NCI-H526 treated with DMSO at 0.1 percent for 48 hours (cell line): ENCODE results near the gene TPX2.

ENCODE experiments used
- DNase-seq: peaks from one replicate; lab custom pipeline; 2025; lab: John Stamatoyannopoulos, UW

TPX2 gene, protein sequence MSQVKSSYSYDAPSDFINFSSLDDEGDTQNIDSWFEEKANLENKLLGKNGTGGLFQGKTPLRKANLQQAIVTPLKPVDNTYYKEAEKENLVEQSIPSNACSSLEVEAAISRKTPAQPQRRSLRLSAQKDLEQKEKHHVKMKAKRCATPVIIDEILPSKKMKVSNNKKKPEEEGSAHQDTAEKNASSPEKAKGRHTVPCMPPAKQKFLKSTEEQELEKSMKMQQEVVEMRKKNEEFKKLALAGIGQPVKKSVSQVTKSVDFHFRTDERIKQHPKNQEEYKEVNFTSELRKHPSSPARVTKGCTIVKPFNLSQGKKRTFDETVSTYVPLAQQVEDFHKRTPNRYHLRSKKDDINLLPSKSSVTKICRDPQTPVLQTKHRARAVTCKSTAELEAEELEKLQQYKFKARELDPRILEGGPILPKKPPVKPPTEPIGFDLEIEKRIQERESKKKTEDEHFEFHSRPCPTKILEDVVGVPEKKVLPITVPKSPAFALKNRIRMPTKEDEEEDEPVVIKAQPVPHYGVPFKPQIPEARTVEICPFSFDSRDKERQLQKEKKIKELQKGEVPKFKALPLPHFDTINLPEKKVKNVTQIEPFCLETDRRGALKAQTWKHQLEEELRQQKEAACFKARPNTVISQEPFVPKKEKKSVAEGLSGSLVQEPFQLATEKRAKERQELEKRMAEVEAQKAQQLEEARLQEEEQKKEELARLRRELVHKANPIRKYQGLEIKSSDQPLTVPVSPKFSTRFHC

GRCh38 chr20:31738729-31739549 lies at the start of gene TPX2:
TPX2 (plus strand) TSS chr20:31739290; CDS start chr20:31757477, 18,187 bp downstream.
- DNase-seq: peak; percentile 99

DNA sequence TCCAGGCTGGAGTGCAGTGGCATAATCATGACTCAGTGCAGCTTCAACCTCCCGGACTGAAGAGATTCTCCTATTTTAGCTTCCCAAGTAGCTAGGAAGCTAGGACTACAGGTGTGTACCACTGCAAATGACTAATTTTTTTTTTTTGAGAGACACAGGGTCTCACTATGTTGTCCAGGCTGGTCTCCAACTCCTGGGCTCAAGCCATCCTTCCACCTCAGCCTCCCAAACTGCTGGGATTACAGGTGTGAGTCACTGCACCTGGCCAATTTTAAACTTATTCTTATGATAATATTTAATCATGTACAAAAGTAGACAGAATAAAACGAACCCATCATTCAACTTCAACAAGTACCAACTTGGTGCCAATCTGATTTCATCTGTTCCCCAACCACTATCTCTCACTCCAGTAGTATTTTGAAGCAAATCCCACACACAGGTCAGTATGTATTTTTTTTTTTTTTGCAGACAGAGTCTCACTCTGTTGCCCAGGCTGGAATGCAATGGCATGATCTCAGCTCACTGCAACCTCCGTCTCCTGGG lies 48.9 kb upstream of the TPX2 start:
- no peak for DNase-seq

DNA sequence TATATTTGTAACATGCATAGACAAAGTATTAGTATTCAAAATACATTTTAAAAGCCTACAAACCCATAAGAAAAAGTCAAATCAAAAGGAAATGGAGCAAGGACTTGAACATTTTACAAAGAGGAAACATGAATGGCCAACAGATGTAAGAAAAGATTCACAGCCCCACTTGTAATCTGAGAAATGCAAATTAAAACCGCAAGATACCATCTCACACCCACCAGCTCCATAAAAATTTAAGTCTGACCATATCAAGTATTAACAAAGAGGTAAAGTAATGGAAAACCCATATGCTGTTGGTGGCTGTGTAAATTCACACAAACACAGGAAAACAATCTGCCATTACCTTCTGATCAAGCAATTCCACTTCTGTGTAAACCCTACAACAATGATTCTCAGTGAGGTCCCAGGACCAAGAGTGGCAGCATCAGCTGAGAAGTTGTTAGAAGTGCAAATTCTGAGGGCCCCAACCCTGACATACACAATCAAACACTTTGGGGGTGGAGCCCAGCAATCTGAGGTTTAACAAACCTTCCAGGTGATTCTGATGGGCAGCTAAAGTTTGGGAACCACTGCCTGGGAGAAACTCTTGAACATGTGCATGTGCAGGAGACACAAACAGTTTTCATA lies 47.3 kb upstream of the TPX2 start:
- peak; percentile 33 for DNase-seq

GRCh38 chr20:31693402-31693801 lies 45.7 kb upstream of the TPX2 start:
- no peak for DNase-seq

GRCh38 chr20:31693987-31694661 lies 45.0 kb upstream of the TPX2 start:
- no peak for DNase-seq

DNA sequence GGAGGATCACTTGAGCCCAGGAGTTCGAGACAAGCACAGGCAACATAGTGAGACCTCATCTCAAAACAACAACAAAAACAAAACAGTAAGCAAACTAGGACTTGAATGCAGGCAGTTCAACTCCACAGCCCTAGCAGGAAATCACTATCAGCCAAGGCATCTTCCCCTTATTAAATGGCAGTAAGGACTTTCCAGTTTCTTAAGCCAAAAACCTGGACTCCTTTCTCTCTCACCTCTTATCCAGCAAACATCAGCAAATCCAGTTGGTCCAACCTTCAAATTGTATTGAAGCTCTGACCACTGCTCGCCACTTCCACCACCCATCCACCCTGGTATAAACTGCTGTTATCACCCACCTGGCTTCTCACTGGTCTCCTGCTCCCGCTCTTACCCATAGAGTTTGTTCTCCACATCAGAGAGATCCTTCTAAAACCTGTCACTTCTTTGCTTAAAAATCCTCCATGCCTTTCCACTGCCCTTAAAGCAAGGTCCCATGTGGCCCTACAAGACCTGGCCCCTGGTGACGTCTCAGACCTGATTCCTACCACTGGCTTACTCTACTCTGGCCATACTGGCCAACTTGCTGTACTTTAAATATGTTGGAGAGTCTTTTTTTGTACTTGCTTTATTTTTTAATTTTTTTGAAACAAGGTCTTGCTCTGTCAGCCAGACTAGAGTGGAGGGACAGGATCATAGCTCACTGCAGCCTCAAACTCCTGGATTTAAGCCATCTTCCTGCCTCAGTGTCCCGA lies 44.1 kb upstream of the TPX2 start:
- DNase-seq: no peak

- DNase-seq: no peak
These were observed 43.0 kb upstream of the TPX2 start for GRCh38 chr20:31695849-31696804.

DNA sequence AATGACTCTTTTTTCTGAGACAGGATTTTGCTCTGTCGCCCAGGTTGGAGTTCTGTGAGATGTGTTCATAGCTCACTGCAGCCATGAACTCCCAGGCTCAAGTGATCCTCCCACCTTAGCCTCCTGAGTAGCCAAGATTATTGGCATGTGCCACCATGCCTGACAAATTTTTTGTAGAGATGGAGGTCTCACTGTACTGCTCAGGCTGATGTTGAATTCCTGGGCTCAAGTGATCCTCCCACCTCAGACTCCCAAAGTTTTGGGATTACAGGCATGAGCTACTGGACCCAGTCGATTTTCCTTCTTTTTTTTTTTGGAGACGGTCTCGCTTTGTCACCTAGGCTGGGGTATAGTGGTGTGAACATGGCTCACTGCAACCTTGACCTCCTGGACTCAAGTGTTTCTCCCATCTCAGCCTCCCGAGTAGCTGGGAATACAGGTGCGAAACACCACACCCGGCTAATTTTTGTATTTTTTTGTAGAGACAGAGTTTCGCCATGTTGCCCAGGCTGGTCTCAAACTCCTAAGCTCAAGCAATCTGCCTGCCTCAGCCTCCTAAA lies 40.8 kb upstream of the TPX2 start:
- DNase-seq: no peak

DNA sequence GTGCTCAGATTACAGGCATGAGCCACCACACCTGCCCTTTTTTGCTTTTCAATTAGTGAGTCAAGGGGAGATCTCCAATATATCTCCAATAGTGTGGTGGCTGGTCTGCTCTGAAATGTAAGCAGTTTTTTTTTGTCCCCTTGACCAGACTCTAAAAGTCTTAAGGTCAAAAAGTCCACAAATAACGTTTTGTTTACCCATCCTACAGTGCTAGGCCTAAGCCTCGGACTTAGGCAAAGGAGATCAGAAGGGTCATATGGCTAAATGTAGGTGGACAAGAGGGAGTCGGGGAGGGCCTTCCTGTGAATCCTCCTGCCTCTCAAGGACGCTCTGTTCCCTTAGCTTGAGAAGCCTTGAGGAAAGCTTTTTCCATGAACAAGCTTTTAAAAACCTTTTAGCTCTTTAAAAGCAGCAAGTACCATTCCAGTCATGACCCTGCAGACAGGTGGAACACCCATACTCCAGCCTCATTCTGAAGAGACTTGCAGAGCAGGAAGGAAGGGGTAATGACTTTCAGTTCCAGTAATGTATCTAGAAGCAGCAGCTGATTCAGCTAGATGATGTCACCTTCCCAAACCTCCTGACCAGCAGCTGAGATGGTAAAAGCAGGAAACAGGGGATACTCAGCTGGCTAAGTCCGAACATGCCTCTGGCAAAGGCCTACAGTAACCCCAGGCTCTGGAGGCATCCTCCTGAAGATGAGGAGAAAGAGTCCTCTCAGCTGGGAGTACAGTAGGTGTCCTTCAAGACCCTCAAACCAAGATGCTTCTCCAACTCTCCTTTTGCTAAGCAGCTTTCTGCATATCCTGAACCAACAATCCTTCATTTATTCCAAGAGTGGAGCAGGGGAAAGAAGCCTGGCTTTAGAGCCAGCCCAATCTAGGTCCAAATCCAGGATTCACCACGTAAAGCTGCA lies 40.0 kb upstream of the TPX2 start:
- DNase-seq: no peak

GRCh38 chr20:31699801-31700728 lies 39.0 kb upstream of the TPX2 start:
- no peak for DNase-seq

DNA sequence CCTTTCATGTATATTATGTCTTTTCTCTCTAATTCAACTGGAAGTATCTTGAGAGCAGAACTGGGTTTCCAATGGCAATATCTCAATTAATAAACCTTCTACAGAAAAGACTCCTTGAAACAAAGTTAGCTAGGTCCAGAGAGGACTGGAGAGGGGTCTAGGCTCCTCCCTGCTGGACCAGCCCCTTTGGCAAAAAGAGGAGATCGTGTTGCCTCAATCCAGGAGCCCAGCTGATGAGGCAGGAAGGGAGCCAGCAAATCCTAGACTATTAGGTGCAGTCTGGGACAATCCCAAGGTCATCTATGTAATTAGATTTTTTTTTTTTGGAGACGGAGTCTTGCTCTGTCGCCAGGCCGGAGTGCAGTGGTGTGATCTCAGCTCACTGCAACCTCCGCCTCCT lies 38.3 kb upstream of the TPX2 start:
- no peak for DNase-seq

- DNase-seq: peak; percentile 47
These were observed 37.5 kb upstream of the TPX2 start for GRCh38 chr20:31701591-31701990.

GRCh38 chr20:31704225-31705119 lies 34.6 kb upstream of the TPX2 start:
- DNase-seq: no peak

DNA sequence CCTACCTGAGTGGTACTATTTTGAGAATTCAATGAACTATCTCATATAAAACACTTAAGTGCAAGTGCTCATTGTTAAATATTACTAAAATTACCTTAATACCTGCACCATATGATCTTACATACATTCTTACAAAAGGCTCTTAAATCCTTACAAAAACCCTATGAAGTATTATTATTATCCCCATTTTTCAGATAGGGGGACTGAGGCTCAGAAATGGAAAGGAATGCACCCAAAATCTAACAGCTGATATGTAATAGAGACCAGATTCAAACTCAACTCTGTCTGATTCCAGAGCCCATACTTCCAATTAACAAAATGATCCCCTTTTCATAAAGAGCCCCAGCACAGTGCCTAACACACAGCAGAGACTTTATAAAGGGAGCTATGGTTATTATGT lies 33.9 kb upstream of the TPX2 start:
- DNase-seq: no peak
